Panc1 (cell line): ENCODE data around the gene RASSF5. TPM values are rescaled to one million over a fixed set of nuclear protein-coding genes. Genes with fewer than 3 reads are reported as not detected.

Experiments used
- ATAC-seq: fragments of 200-7000 bp; cut with Tn5 transposase; 2 replicates; pipeline ENCODE4 v1.9.1; 2020; ENCODE audit warnings: mild to moderate bottlenecking, moderate library complexity
- BruUV-seq: library from RNA; stranded (reverse); fragments of 400-500 nt; replicated peaks from 2 replicates; lab custom pipeline; 2021; lab: Mats Ljungman, UMichigan
- CTCF ChIA-PET: fragments of 300-600 bp; sonication (Branson Sonifier 250); formaldehyde crosslinking; loops from one replicate; lab custom pipeline; 2022; ENCODE audit warnings: antibody characterized with exemption; lab: Charles Lee
- POLR2A ChIA-PET: fragments of 300-600 bp; sonication (Branson Sonifier 250); formaldehyde crosslinking; loops from one replicate; lab custom pipeline; 2022; ENCODE audit warnings: antibody characterized with exemption; lab: Charles Lee
- DNase-seq: peaks from one replicate; pipeline ENCODE4 v3.0.0-alpha.2; 2010; ENCODE audit warnings: low read depth, low spot score
- H3K27ac ChIP-seq: 2 replicates; pipeline ENCODE4 v1.5.1; 2011; ENCODE audit warnings: mild to moderate bottlenecking, low read length, inconsistent platforms
- H3K27me3 ChIP-seq: fragments of 200-500 bp; sonication (Bioruptor generic); 2 replicates; pipeline ENCODE4 v1.6.0; 2014; ENCODE audit warnings: low read length, inconsistent platforms; ENCODE audit not compliant: control insufficient read depth, insufficient read depth
- H3K36me3 ChIP-seq: fragments of 200-500 bp; sonication (Bioruptor generic); 2 replicates; pipeline ENCODE4 v1.5.1; 2014; ENCODE audit warnings: inconsistent platforms, mild to moderate bottlenecking, low read length, moderate library complexity; ENCODE audit not compliant: control insufficient read depth, insufficient read depth
- H3K4me1 ChIP-seq: 2 replicates; pipeline ENCODE4 v1.5.1; 2011; ENCODE audit warnings: inconsistent platforms, mild to moderate bottlenecking, low read length, moderate library complexity; ENCODE audit not compliant: control insufficient read depth, insufficient read depth
- H3K4me3 ChIP-seq, 2 experiments: 2 replicates each; pipeline ENCODE4 v1.5.1; 2011 to 2012; ENCODE audit warnings: low read depth in 2 of 2, low read length in 2 of 2, mild to moderate bottlenecking in 2 of 2, inconsistent platforms in 1 of 2, moderate library complexity in 1 of 2
- H3K9me3 ChIP-seq: fragments of 200-500 bp; sonication (Bioruptor generic); 2 replicates; pipeline ENCODE4 v1.5.1; 2014; ENCODE audit warnings: low read depth, mild to moderate bottlenecking, inconsistent platforms, low read length, moderate library complexity; ENCODE audit not compliant: control insufficient read depth, insufficient read depth
- POLR2AphosphoS5 ChIP-seq: IDR thresholded peaks from 2 replicates; pipeline ENCODE4 v1.6.1; 2012; ENCODE audit warnings: mild to moderate bottlenecking, low read depth, low read length, moderate library complexity
- SIN3A ChIP-seq: IDR thresholded peaks from 2 replicates; pipeline ENCODE4 v1.6.1; 2012; ENCODE audit warnings: low read depth, mild to moderate bottlenecking, low read length, moderate library complexity, borderline replicate concordance; ENCODE audit not compliant: insufficient read depth
- TCF7L2 ChIP-seq: IDR thresholded peaks from 2 replicates; pipeline ENCODE4 v1.6.1; 2011; ENCODE audit warnings: mild to moderate bottlenecking, low read depth, low read length, inconsistent platforms
- in situ Hi-C: cut with HindIII; loops from 2 replicates; pipeline ENCODE4 v1.10.0; 2016; ENCODE audit warnings: low sequenced_read_pairs, low pct_unique_long_range_greater_than_20kb
- intact Hi-C: fragments of 100-400 bp; cut with micrococcal nuclease; formaldehyde crosslinking; loops from one replicate; pipeline ENCODE4 v1.10.0; 2022; ENCODE audit not compliant: unreplicated experiment
- total RNA-seq: library from RNA; stranded (reverse); gene quantifications from one replicate; pipeline ENCODE4 v1.2.1, GENCODE V29; 2021; ENCODE audit not compliant: unreplicated experiment
- TF ChIP-seq, protein P1 (sequence below): fragments of 450-650 bp; IDR thresholded peaks from 2 replicates; pipeline ENCODE4 v1.5.1; 2017; ENCODE audit warnings: mild to moderate bottlenecking
- TF ChIP-seq, protein P2 (sequence below), 2 experiments: IDR thresholded peaks; 2 replicates each; pipeline ENCODE4 v1.6.1; 2011 to 2012; ENCODE audit warnings: low read depth in 2 of 2, control low read depth in 1 of 2, low read length in 1 of 2, mild to moderate bottlenecking in 1 of 2, moderate library complexity in 1 of 2; ENCODE audit not compliant: insufficient read depth in 1 of 2

RASSF5 gene
- total RNA-seq, 1 experiment from 2014 or later, result 1.6 TPM

DNA sequence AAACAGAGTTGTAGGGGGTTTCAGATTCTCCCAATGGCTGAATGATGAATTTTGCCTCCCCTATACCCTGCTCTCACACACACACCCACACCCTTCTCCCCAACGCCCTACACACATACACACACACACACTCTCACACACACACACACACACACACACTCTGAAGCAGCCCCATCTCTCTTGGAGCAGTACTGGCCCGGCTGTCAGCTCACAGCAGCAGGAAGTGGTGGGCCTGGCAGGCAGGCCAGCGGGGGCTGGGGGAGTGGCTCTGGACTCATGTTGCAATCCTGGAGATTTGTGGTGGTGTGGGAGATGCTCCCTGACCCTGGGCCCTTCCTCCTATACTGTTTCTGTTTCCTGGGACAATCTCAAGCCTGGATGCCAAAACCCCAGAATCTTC lies 34.9 kb upstream of the RASSF5 start:
- no peak overlapping the region for H3K27ac ChIP-seq
- TF ChIP-seq, protein P1, sequence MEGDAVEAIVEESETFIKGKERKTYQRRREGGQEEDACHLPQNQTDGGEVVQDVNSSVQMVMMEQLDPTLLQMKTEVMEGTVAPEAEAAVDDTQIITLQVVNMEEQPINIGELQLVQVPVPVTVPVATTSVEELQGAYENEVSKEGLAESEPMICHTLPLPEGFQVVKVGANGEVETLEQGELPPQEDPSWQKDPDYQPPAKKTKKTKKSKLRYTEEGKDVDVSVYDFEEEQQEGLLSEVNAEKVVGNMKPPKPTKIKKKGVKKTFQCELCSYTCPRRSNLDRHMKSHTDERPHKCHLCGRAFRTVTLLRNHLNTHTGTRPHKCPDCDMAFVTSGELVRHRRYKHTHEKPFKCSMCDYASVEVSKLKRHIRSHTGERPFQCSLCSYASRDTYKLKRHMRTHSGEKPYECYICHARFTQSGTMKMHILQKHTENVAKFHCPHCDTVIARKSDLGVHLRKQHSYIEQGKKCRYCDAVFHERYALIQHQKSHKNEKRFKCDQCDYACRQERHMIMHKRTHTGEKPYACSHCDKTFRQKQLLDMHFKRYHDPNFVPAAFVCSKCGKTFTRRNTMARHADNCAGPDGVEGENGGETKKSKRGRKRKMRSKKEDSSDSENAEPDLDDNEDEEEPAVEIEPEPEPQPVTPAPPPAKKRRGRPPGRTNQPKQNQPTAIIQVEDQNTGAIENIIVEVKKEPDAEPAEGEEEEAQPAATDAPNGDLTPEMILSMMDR, result no peak
- TF ChIP-seq TCF7L2 (no peak), SIN3A (no peak), POLR2AphosphoS5 (no peak)
- TF ChIP-seq, protein P2, sequence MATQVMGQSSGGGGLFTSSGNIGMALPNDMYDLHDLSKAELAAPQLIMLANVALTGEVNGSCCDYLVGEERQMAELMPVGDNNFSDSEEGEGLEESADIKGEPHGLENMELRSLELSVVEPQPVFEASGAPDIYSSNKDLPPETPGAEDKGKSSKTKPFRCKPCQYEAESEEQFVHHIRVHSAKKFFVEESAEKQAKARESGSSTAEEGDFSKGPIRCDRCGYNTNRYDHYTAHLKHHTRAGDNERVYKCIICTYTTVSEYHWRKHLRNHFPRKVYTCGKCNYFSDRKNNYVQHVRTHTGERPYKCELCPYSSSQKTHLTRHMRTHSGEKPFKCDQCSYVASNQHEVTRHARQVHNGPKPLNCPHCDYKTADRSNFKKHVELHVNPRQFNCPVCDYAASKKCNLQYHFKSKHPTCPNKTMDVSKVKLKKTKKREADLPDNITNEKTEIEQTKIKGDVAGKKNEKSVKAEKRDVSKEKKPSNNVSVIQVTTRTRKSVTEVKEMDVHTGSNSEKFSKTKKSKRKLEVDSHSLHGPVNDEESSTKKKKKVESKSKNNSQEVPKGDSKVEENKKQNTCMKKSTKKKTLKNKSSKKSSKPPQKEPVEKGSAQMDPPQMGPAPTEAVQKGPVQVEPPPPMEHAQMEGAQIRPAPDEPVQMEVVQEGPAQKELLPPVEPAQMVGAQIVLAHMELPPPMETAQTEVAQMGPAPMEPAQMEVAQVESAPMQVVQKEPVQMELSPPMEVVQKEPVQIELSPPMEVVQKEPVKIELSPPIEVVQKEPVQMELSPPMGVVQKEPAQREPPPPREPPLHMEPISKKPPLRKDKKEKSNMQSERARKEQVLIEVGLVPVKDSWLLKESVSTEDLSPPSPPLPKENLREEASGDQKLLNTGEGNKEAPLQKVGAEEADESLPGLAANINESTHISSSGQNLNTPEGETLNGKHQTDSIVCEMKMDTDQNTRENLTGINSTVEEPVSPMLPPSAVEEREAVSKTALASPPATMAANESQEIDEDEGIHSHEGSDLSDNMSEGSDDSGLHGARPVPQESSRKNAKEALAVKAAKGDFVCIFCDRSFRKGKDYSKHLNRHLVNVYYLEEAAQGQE (IDR thresholded peaks at IDR 0.05; ENCODE audit: insufficient read depth in 1 of 2, low read depth in 2 of 2, low read length in 1 of 2), result no peak
- POLR2A ChIA-PET, result no interaction called here
- H3K27me3 ChIP-seq, result no peaks in the 10 kb centered on the region
- intact Hi-C loops, result no loop called here
- peaks cover 14% of the 10 kb centered on the region for H3K4me1 ChIP-seq
- in situ Hi-C loops, result no loop called here
- no TSS peak for BruUV-seq
- CTCF ChIA-PET, result no interaction called here
- H3K4me3 ChIP-seq, result no peak overlapping the region
- H3K9me3 ChIP-seq, result no peaks in the 10 kb centered on the region
- ATAC-seq, result no peak
- no peaks in the 10 kb centered on the region for H3K36me3 ChIP-seq
- DNase-seq, result no peak

DNA sequence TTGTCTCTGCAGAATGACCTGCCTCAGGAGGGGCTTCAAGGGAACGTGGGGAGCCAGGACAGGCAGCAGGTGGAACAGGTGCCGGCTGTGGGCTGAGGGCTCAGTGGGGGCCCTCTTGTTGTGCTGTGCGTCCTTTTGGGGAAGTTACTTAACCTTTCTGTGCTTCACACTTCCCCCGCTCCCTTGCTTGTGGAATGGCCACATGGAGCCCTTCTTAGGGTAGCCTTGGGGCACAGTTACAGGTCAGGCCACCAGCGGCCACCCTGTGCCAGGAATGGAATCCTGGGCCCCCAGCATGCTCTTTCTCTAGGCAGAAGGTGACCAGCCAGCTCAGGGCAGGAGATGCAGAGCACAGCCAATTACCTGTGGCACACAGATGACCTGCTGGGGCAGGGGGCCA lies 34.4 kb upstream of the RASSF5 start:
- no TSS peak for BruUV-seq
- peaks cover 14% of the 10 kb centered on the region for H3K4me1 ChIP-seq
- in situ Hi-C loops (no loop called here), intact Hi-C loops (no loop called here)
- no peaks in the 10 kb centered on the region for H3K36me3 ChIP-seq
- no peak overlapping the region for H3K27ac ChIP-seq
- CTCF ChIA-PET, result no interaction called here
- no peaks in the 10 kb centered on the region for H3K9me3 ChIP-seq
- H3K27me3 ChIP-seq, result no peaks in the 10 kb centered on the region
- DNase-seq (no peak), ATAC-seq (no peak)
- no peak overlapping the region for H3K4me3 ChIP-seq
- POLR2A ChIA-PET, result no interaction called here
- TF ChIP-seq POLR2AphosphoS5 (no peak), SIN3A (no peak), TCF7L2 (no peak)
- TF ChIP-seq, protein P2 (IDR thresholded peaks at IDR 0.05; ENCODE audit: insufficient read depth in 1 of 2, low read depth in 2 of 2, low read length in 1 of 2), result no peak
- TF ChIP-seq, protein P1, result no peak
